ENCODE measurements around the gene ASCC1.

- no peak for TF ChIP-seq CTCF (IDR thresholded peaks at IDR 0.05; ENCODE audit: insufficient read depth, low read depth, low read length)
- TF ChIP-seq EZH2 (IDR thresholded peaks at IDR 0.05; ENCODE audit: insufficient read depth, low read length) = no peak
These were observed 70.0 kb downstream of the ASCC1 start for GRCh38 chr10:72146071-72146470.
